ENCODE data around the gene CHML.

The CHML gene

DNA sequence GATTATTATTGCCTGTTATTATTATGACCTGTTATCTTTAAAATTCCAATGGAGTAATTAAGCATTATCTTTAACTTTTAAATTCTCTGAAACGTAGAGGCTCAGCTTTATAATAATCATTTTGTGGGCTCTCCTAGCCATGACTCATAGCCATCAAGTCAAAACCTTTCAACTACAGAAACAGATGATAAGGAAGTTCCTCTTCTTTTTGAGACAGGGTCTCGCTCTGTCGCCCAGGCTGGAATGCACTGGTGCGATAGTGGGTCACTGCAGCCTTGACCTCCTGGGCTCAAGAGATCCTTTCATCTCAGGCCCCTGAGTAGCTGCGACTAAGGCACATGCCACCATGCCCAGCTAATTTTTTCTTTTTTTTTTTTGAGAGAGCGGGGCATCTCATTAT is 43.5 kb downstream of the CHML start:
- Histone ChIP-seq H3K4me3 (ENCODE audit: low read depth, low read length) (no peak overlapping the region), H3K36me3 (ENCODE audit: control insufficient read depth in 2 of 2, insufficient read depth in 1 of 2, low read length in 2 of 2) (no peaks in the 10 kb centered on the region), H3K9me3 (ENCODE audit: control insufficient read depth, insufficient read depth, low read depth, low read length) (no peaks in the 10 kb centered on the region), H3K4me1 (ENCODE audit: control insufficient read depth, insufficient read depth, low read length) (no peaks in the 10 kb centered on the region), H3K27ac (ENCODE audit: extremely low read depth, low read depth, low read length) (no peak overlapping the region)
- TF ChIP-seq, protein P1, sequence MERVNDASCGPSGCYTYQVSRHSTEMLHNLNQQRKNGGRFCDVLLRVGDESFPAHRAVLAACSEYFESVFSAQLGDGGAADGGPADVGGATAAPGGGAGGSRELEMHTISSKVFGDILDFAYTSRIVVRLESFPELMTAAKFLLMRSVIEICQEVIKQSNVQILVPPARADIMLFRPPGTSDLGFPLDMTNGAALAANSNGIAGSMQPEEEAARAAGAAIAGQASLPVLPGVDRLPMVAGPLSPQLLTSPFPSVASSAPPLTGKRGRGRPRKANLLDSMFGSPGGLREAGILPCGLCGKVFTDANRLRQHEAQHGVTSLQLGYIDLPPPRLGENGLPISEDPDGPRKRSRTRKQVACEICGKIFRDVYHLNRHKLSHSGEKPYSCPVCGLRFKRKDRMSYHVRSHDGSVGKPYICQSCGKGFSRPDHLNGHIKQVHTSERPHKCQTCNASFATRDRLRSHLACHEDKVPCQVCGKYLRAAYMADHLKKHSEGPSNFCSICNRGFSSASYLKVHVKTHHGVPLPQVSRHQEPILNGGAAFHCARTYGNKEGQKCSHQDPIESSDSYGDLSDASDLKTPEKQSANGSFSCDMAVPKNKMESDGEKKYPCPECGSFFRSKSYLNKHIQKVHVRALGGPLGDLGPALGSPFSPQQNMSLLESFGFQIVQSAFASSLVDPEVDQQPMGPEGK (tag by site-specific recombination; IDR thresholded peaks at IDR 0.05), result no peak
- TF ChIP-seq BCL11A (tag by site-specific recombination; IDR thresholded peaks at IDR 0.05; ENCODE audit: low read depth) (no peak), ZNF155 (tag by site-specific recombination; IDR thresholded peaks at IDR 0.05) (no peak), BCL6B (tag by site-specific recombination; IDR thresholded peaks at IDR 0.05) (no peak), ZNF398 (tag by site-specific recombination; IDR thresholded peaks at IDR 0.05) (no peak), YY2 (tag by site-specific recombination; IDR thresholded peaks at IDR 0.05) (no peak), ZNF211 (tag by site-specific recombination; IDR thresholded peaks at IDR 0.05; ENCODE audit: low read depth) (no peak), ZNF37A (tag by site-specific recombination; IDR thresholded peaks at IDR 0.05) (no peak)
- POLR2A ChIA-PET, result no interaction called here
- CTCF ChIA-PET, result no interaction called here

DNA sequence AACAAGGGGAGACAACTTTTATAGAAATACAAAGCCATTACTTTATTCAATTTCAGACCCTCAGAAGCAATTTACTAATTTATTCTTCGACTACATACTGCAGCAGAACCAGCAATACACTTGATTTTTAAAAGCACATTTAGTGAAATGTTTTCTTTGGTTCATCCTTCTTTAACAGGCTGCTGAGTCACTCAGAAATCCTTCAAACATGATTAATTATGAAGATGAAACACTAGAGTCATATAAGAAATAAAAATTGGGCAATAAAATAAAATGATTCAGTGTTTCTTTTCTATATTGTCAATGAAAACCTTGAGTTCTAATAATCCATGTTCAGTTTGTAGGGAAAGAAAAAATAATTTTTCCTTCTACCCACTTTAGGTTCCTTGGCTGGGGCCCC is 47.0 kb downstream of the CHML start:
- POLR2A ChIA-PET, result no interaction called here
- H3K36me3 ChIP-seq (ENCODE audit: control insufficient read depth in 2 of 2, insufficient read depth in 1 of 2, low read length in 2 of 2), result no peaks in the 10 kb centered on the region

More for the DNA sequence above, 47.0 kb downstream of the CHML start:
- H3K9me3 ChIP-seq (ENCODE audit: control insufficient read depth, insufficient read depth, low read depth, low read length), result no peaks in the 10 kb centered on the region
- no peak overlapping the region for H3K27ac ChIP-seq (ENCODE audit: extremely low read depth, low read depth, low read length)
- CTCF ChIA-PET, result interaction anchor here (0.8 kb wide), 1 partner anchor 17 kb away, joined by 5 read pairs; no protein-coding TSS in a partner anchor
- TF ChIP-seq IKZF3 (tag by site-specific recombination; IDR thresholded peaks at IDR 0.05) (no peak), ZNF423 (tag by site-specific recombination; IDR thresholded peaks at IDR 0.05) (no peak), ZNF140 (tag by site-specific recombination; IDR thresholded peaks at IDR 0.05) (no peak), ZSCAN18 (tag by site-specific recombination; IDR thresholded peaks at IDR 0.05) (no peak), ZNF623 (tag by site-specific recombination; IDR thresholded peaks at IDR 0.05) (no peak), ZNF830 (tag by site-specific recombination; IDR thresholded peaks at IDR 0.05; ENCODE audit: low read depth) (no peak), PRDM1 (tag by site-specific recombination; IDR thresholded peaks at IDR 0.05) (no peak), ZNF354C (tag by site-specific recombination; IDR thresholded peaks at IDR 0.05; ENCODE audit: borderline replicate concordance, low read depth) (no peak), ZNF362 (tag by site-specific recombination; IDR thresholded peaks at IDR 0.05) (no peak)
- TF ChIP-seq, protein P2, sequence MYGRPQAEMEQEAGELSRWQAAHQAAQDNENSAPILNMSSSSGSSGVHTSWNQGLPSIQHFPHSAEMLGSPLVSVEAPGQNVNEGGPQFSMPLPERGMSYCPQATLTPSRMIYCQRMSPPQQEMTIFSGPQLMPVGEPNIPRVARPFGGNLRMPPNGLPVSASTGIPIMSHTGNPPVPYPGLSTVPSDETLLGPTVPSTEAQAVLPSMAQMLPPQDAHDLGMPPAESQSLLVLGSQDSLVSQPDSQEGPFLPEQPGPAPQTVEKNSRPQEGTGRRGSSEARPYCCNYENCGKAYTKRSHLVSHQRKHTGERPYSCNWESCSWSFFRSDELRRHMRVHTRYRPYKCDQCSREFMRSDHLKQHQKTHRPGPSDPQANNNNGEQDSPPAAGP (tag by site-specific recombination; IDR thresholded peaks at IDR 0.05), result no peak
- no peaks in the 10 kb centered on the region for H3K4me1 ChIP-seq (ENCODE audit: control insufficient read depth, insufficient read depth, low read length)
- H3K4me3 ChIP-seq (ENCODE audit: low read depth, low read length), result no peak overlapping the region

Measured in HEK293 (cell line).